NCI-H345 treated with DMSO at 0.1 percent for 48 hours (cell line): ENCODE results near the gene PLAAT3.
"Not testable (repeated sequence)": the region's sequence is repeated elsewhere in the genome, so short reads cannot be mapped to it uniquely, and the experiment has no call there.

Experiments used
- DNase-seq: peaks from one replicate; lab custom pipeline; 2025; ENCODE audit not compliant: unreplicated experiment; lab: John Stamatoyannopoulos, UW

The PLAAT3 gene

DNA sequence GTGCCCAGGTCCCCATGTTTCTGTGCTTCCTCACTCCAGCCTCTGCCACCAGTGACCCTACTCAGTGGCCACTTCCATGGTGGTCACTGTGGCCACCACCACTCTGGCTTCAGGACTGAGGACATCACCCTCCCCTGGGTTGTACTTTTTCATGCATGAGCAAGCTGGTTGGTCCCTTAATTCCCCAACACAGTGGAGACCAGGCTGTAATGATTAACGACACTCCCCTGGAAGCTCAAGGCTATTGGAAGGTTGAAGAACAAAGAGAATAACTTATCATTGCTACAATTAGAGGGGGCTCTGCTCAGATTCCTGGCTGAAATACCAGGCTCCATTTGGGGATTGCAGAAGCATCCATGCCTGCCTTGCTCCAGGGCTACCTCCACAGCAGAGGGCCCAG lies 67.2 kb downstream of the PLAAT3 start:
- DNase-seq: no peak

- no peak for DNase-seq
These were observed 70.5 kb downstream of the PLAAT3 start for GRCh38 chr11:63543711-63544110.

- not testable (repeated sequence) for DNase-seq
These were observed 71.7 kb downstream of the PLAAT3 start for GRCh38 chr11:63542506-63542905.

- no peak for DNase-seq
These were observed 76.7 kb downstream of the PLAAT3 start for GRCh38 chr11:63537293-63538101.

GRCh38 chr11:63536669-63537292 lies 77.5 kb downstream of the PLAAT3 start, which contains the start of gene PLAAT4:
Gene PLAAT4 (plus strand): TSS chr11:63536808. CDS start chr11:63536869, 61 bp downstream.
- no peak for DNase-seq

DNA sequence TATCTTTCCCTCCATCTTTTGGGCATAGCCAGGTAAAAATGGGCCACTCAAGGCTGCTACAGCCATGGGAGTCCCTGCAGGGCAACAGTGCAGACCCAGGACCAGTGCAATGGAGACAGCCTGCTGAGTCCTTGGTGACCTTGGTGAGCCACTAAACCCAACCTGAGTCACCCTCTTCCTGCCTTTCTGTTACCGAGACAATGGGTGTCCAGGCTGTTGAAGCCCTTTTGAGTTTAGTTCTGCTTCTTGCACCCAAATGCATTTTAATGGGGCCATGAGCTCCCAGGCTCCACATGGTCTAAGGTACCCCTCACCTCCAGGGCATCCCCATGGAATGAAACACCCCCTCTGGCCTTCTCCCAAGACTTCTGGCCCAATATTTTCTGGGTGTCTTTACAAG lies 78.5 kb downstream of the PLAAT3 start:
- DNase-seq: no peak

- DNase-seq: no peak
These were observed 79.3 kb downstream of the PLAAT3 start for GRCh38 chr11:63534895-63535461.

GRCh38 chr11:63534076-63534475 lies 80.2 kb downstream of the PLAAT3 start:
- no peak for DNase-seq

GRCh38 chr11:63532799-63533475 lies 81.3 kb downstream of the PLAAT3 start:
- no peak for DNase-seq

- DNase-seq: no peak
These were observed 82.1 kb downstream of the PLAAT3 start for GRCh38 chr11:63532117-63532516.

- not testable (repeated sequence) for DNase-seq
These were observed 83.0 kb downstream of the PLAAT3 start for GRCh38 chr11:63531074-63531792.

- DNase-seq: no peak
These were observed 84.2 kb downstream of the PLAAT3 start for GRCh38 chr11:63530021-63530420.

- DNase-seq: not testable (repeated sequence)
These were observed 84.9 kb downstream of the PLAAT3 start for GRCh38 chr11:63529373-63529772.

DNA sequence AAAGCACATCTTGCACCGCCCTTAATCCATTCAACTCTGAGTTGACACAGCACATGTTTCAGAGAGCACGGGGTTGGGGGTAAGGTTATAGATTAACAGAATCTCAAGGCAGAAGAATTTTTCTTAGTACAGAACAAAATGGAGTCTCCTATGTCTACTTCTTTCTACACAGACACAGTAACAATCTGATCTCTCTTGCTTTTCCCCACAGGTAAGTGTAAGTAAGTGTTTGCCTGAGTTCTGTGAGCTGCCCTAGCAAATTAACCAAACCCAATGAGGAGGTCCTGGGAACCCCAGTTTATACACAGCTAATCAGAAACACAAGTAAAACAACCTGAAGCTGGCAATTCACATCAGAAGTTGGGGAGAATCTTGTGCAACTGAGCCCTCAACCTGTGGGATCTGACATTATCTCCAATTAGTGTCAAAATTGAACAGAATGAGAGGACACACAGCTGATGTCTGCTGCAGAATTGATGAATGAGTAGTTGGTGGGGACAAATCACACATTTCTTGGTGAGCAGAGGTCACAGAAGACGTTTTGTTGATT lies 85.4 kb downstream of the PLAAT3 start:
- not testable (repeated sequence) for DNase-seq

DNA sequence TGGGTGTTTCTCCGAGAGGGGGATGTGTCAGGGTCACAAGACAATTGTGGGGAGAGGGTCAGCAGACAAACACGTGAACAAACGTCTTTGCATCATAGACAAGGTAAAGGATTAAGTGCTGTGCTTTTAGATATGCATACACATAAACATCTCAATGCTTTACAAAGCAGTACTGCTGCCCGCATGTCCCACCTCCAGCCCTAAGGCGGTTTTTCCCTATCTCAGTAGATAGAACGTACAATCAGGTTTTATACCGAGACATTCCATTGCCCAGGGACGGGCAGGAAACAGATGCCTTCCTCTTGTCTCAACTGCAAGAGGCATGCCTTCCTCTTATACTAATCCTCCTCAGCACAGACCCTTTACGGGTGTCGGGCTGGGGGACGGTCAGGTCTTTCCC lies 86.1 kb downstream of the PLAAT3 start:
- DNase-seq: not testable (repeated sequence)

GRCh38 chr11:63527667-63528066 lies 86.6 kb downstream of the PLAAT3 start:
- DNase-seq: no peak
